ENCODE data around the gene EP400.

Gene EP400

GRCh38 chr12:132130690-132131089 lies 180.9 kb downstream of the EP400 start:
- DNase-seq: peak in 3 of 10 donors; percentile 74 to 87 (median 81)
- intact Hi-C loops (cut with DNase I): no loop called here

All from posterior cingulate gyrus (tissue), 11 donors.